Heart left ventricle (tissue), 16 donors: ENCODE data around the gene MRPL21. TPM values are rescaled to one million over a fixed set of nuclear protein-coding genes. Genes with fewer than 3 reads are reported as not detected.
A peak's percentile ranks its signal among the peaks of the same experiment; 100 is the strongest.

ENCODE experiments used
- ATAC-seq, 4 donors: fragments of 200-7000 bp; cut with Tn5 transposase; one replicate each; pipeline ENCODE4 v1.9.1; 2020 to 2022; ENCODE audit warnings: moderate library complexity in 4 of 4, mild to moderate bottlenecking in 3 of 4, moderate number of reproducible peaks in 1 of 4
- DNase-seq, 5 donors: peaks; one replicate each; pipeline ENCODE4 v3.0.0-alpha.2; 2020
- H3K27ac ChIP-seq, 12 donors: fragments of 200-600 bp; sonication (generic) in 4 of 12; one replicate each; pipeline versions ENCODE4 v1.5.0 to v1.8.0; 2016 to 2022; ENCODE audit warnings: mild to moderate bottlenecking in 2 of 12
- H3K27me3 ChIP-seq, 9 donors: fragments of 200-600 bp; sonication (generic) in 2 of 9; one replicate each; pipeline versions ENCODE4 v1.5.1 to v1.8.0; 2016 to 2022; ENCODE audit warnings: mild to moderate bottlenecking in 3 of 9
- H3K36me3 ChIP-seq, 9 donors: fragments of 200-600 bp; sonication (generic) in 2 of 9; one replicate each; pipeline versions ENCODE4 v1.5.0 to v1.8.0; 2018 to 2022; ENCODE audit warnings: mild to moderate bottlenecking in 2 of 9
- H3K4me1 ChIP-seq, 12 donors: fragments of 200-600 bp; sonication (generic) in 4 of 12; one replicate each; pipeline versions ENCODE4 v1.5.0 to v1.8.0; 2016 to 2022; ENCODE audit warnings: mild to moderate bottlenecking in 3 of 12
- H3K4me3 ChIP-seq, 12 donors: fragments of 200-600 bp; sonication (generic) in 4 of 12; one replicate each; pipeline versions ENCODE4 v1.5.0 to v1.8.0; 2017 to 2022; ENCODE audit warnings: mild to moderate bottlenecking in 9 of 12, moderate library complexity in 4 of 12
- H3K9me3 ChIP-seq, 12 donors: fragments of 200-600 bp; sonication (generic) in 4 of 12; one replicate each; pipeline versions ENCODE4 v1.5.0 to v1.8.0; 2016 to 2022; ENCODE audit warnings: mild to moderate bottlenecking in 1 of 12
- POLR2A ChIP-seq, 2 donors: fragments of 450-650 bp; IDR thresholded peaks; one replicate each; pipeline ENCODE4 v1.6.1; 2017; ENCODE audit warnings: antibody characterized with exemption in 2 of 2, mild to moderate bottlenecking in 2 of 2, moderate library complexity in 2 of 2
- WGBS, 4 donors: extraction: QIAGEN DNeasy Blood & Tissue Kit in 2 of 4; methylation state at CpG; one replicate each; pipeline versions ENCODE4 v1.1.5 to v1.1.7; 2013 to 2018; 5-methylcytosine and 5-hydroxymethylcytosine counted together
- intact Hi-C, 10 donors: fragments of 100-400 bp; cut with DNase I; formaldehyde crosslinking; loops; one replicate each; pipeline versions ENCODE4 v1.11.1 to v1.14.2; 2022
- polyA plus RNA-seq, 2 donors: library from polyadenylated mRNA; stranded (reverse); fragments of 200-250 nt; gene quantifications; one replicate each; pipeline ENCODE4 v1.2.3, GENCODE V29; 2013
- total RNA-seq, 9 donors: library from RNA; depleted of rRNA in 2 of 9; stranded (reverse); fragments of >200 nt in 2 of 9; fragmentation: NEBNext Ultra II Directional in 3 of 9; extraction: Animal tissue kit (Norgen Biotek cat#: 25700) in 3 of 9; gene quantifications; one replicate each; pipeline versions ENCODE4 v1.1.0 to v1.2.4, GENCODE V29; 2016 to 2023
- TF ChIP-seq, protein P1 (sequence below), 12 donors: fragments of 200-600 bp; sonication (generic) in 4 of 12; IDR thresholded peaks; one replicate each; pipeline versions ENCODE4 v1.5.0 to v1.8.0; 2018 to 2022; ENCODE audit warnings: antibody characterized with exemption in 12 of 12, mild to moderate bottlenecking in 5 of 12
- donor health status: ischemic (EF 13 %, LVEDD 7.1; RV severe dilation, severe dysfunction).
- donor health status: healthy with polysubstance abuse.
- donor health status: DM: no; HTN: yes; CAD: no.
- donor health status: DM: no; HTN: no; CAD: no.
- donor health status: ischemic (EF 25% LVEDD 6.9; RV normal size, moderate dysfunction).
- donor health status: ischemic (EF 25% LVEDD 5.7; RV mildly dilated, moderate dysfunction).
- donor health status: healthy.
- donor health status: DM: yes; HTN: yes; CAD: no.
- donor health status: ischemic (EF 35%, LVEDD 5.7; RV mildly dilated, moderate dysfunction).
- donor health status: nonischemic (EF 11% LVEDD 7.7; RV severe dilation, severe dysfunction).
- donor health status: DM: yes; HTN: yes; CAD: no.
- donor health status: PGD.
- donor health status: ischemic (EF 29% LVEDD 5.4; RV normal size, mild dysfunction).
- donor health status: nonischemic (EF 23%, LVEDD 6.1; RV moderate dilation, normal function).

The MRPL21 gene
- total and polyA plus RNA-seq, 11 donors = 59.9 to 230 (median 88.8) TPM

DNA sequence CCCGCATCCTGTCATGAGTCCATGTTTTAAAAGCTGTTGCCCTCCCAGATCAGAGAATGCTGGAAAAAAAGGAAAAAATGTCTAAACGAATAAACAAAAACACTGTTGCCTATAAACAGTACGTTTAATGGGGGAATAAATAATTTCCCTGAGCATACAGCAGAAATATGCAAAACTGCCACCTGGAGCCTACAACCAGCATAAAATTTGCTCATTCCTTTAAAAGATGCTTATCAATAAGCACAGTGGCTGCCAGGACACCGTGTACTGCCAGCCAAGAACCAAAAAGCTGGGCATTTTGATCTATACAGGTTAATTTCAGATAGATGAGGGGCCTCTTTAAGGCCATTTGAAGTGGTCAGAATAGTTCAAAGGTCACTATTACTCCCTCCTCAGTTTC, 56.2 kb downstream of the MRPL21 start:
- H3K27ac ChIP-seq = no peak overlapping the region
- intact Hi-C loops = no loop called here
- 78 to 84% (median 81%) methylated on average over 4 of the region's 4 CpGs for WGBS, 4 donors
- H3K27me3 ChIP-seq = no peaks in the 10 kb centered on the region
- H3K36me3 ChIP-seq = no peaks in the 10 kb centered on the region
- ATAC-seq (no peak), DNase-seq (no peak)
- H3K9me3 ChIP-seq = no peaks in the 10 kb centered on the region
- no peak overlapping the region for H3K4me3 ChIP-seq
- TF ChIP-seq, protein P1, sequence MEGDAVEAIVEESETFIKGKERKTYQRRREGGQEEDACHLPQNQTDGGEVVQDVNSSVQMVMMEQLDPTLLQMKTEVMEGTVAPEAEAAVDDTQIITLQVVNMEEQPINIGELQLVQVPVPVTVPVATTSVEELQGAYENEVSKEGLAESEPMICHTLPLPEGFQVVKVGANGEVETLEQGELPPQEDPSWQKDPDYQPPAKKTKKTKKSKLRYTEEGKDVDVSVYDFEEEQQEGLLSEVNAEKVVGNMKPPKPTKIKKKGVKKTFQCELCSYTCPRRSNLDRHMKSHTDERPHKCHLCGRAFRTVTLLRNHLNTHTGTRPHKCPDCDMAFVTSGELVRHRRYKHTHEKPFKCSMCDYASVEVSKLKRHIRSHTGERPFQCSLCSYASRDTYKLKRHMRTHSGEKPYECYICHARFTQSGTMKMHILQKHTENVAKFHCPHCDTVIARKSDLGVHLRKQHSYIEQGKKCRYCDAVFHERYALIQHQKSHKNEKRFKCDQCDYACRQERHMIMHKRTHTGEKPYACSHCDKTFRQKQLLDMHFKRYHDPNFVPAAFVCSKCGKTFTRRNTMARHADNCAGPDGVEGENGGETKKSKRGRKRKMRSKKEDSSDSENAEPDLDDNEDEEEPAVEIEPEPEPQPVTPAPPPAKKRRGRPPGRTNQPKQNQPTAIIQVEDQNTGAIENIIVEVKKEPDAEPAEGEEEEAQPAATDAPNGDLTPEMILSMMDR (IDR thresholded peaks at IDR 0.05) = no peak
- no peak for TF ChIP-seq POLR2A (IDR thresholded peaks at IDR 0.05)
- H3K4me1 ChIP-seq = peaks cover 0 to 23% (median 16%) of the 10 kb centered on the region in 12 donors

DNA sequence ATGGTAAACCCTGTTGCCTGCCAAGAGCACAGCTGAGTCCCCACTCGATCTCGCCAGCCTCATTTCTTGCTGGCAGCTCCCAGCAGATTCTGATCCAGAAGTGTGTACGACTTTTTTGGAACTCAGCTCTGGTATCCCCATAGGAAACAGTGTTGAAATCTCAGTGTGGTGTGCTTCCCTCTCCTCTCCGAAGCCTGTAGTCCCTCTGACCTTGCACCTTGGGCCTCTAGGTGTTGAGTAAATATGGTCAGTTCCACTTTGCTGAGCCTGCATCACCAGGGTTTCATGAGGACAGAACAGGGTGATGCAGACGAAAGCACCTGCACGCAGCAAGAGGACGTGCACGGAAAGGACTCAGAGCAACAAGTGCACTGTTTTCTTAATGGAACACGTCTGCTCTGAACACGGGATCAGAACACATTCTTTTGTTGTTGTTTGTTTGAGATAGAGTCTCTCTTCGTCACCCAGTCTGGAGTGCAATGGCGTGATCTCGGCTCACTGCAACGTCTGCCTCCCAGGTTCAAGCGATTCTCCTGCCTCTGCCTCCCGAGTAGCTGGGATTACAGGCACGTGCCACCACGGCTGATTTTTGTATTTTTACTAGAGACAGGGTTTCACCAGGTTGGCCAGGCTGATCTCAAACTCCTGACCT, 58.2 kb downstream of the MRPL21 start:
- no peak for DNase-seq
- WGBS, 4 donors = 76 to 80% (median 79%) methylated on average over 18 of the region's 18 CpGs
- Histone ChIP-seq H3K9me3 (no peaks in the 10 kb centered on the region), H3K36me3 (no peaks in the 10 kb centered on the region), H3K27me3 (no peaks in the 10 kb centered on the region), H3K27ac (no peak overlapping the region), H3K4me3 (no peak overlapping the region), H3K4me1 (peaks cover 0 to 37% (median 23%) of the 10 kb centered on the region in 12 donors)
- intact Hi-C loops = no loop called here
- no peak for TF ChIP-seq POLR2A (IDR thresholded peaks at IDR 0.05)
- TF ChIP-seq, protein P1 (IDR thresholded peaks at IDR 0.05) = no peak
- ATAC-seq = no peak

DNA sequence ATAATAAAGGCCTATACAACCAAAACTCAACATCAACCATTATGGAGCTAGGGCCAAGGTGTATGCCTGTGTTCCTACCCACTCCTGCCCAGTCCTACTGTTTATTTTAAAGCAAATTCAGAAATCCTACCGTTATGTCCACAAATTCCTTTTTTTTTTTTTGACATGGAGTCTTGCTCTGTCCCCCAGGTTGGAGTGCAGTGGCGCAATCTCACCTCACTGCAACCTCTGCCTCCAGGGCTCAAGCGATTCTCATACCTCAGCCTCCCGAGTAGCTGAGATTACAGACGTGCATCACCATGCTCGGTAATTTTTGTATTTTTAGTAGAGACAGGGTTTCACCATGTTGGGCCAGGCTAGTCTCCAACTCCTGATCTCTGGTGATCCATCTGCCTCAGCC, 58.8 kb downstream of the MRPL21 start:
- TF ChIP-seq POLR2A (IDR thresholded peaks at IDR 0.05) = no peak
- TF ChIP-seq, protein P1 (IDR thresholded peaks at IDR 0.05) = no peak
- ATAC-seq (no peak), DNase-seq (no peak)
- Histone ChIP-seq H3K27ac (peak overlapping the region in 3 of 12 donors; percentile 71 to 81 (median 80)), H3K36me3 (no peaks in the 10 kb centered on the region), H3K27me3 (no peaks in the 10 kb centered on the region), H3K9me3 (no peaks in the 10 kb centered on the region), H3K4me3 (no peak overlapping the region), H3K4me1 (peaks cover 0 to 44% (median 30%) of the 10 kb centered on the region in 12 donors)
- intact Hi-C loops = loop anchor here in 4 of 10 donors (5.0 kb wide), 4 partner anchors 38 to 58 kb away; partner anchors contain the start of genes IGHMBP2 (in 1 of the 4) and MRPL21 (in 1 of the 4)
- 83 to 91% (median 88%) methylated on average over 6 of the region's 6 CpGs for WGBS, 4 donors

DNA sequence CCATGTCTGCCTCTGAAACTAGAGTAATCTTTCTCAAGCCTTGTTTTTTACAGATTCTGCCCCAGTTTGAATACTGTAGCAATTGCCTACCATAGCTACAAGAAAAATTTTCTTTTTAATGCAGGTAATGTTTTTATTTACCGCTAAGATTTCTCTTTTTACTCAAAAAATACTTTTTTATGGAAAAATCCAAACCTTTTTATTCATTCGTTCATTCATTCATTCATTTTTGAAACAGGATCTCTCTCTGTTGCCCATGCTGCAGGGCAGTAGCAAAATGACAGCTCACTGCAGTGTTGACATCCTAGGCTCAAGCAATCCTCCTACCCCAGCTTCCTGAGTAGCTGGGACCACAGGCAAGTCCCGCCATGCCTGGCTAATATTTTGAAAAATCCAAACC, 59.3 kb downstream of the MRPL21 start:
- peaks cover 0 to 48% (median 34%) of the 10 kb centered on the region in 12 donors for H3K4me1 ChIP-seq

More for the DNA sequence above, 59.3 kb downstream of the MRPL21 start:
- H3K9me3 ChIP-seq = no peaks in the 10 kb centered on the region
- intact Hi-C loops = loop anchor here in 4 of 10 donors (5.0 kb wide), 4 partner anchors 37 to 58 kb away; partner anchors contain the start of genes IGHMBP2 (in 1 of the 4) and MRPL21 (in 1 of the 4)
- H3K27me3 ChIP-seq = no peaks in the 10 kb centered on the region
- H3K27ac ChIP-seq = peak overlapping the region in 11 of 12 donors; percentile 15 to 97 (median 78)
- H3K4me3 ChIP-seq = peak overlapping the region in 10 of 12 donors; percentile 52 to 96 (median 90)
- TF ChIP-seq, protein P1 (IDR thresholded peaks at IDR 0.05) = no peak
- TF ChIP-seq POLR2A (IDR thresholded peaks at IDR 0.05) = no peak
- DNase-seq = no peak
- ATAC-seq = no peak
- 74 to 84% (median 77%) methylated on average over 3 of the region's 3 CpGs for WGBS, 4 donors
- no peaks in the 10 kb centered on the region for H3K36me3 ChIP-seq
